ENCODE measurements around the gene OSBPL9.

DNA sequence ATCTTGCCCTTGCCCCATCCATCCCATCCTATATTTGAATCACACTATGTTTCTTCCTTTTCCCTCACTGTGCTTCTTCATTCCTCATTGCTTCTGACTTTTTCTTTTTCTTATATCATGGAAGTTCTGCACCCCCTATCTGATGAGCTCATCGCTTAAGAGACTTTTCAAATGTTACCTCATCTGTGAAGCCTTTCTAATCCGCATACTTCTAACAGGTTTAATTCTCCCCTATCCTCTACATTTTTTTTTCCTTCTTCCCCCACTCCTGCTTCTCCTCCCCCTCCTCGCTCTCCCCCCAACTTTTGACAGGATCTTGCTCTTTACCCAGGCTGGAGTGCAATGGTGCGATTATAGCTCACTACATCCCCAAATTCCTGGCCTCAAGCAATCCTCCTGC, 39.5 kb downstream of the OSBPL9 start:
- no peak for TF ChIP-seq LARP7 (IDR thresholded peaks at IDR 0.05)
- TF ChIP-seq, protein P1, sequence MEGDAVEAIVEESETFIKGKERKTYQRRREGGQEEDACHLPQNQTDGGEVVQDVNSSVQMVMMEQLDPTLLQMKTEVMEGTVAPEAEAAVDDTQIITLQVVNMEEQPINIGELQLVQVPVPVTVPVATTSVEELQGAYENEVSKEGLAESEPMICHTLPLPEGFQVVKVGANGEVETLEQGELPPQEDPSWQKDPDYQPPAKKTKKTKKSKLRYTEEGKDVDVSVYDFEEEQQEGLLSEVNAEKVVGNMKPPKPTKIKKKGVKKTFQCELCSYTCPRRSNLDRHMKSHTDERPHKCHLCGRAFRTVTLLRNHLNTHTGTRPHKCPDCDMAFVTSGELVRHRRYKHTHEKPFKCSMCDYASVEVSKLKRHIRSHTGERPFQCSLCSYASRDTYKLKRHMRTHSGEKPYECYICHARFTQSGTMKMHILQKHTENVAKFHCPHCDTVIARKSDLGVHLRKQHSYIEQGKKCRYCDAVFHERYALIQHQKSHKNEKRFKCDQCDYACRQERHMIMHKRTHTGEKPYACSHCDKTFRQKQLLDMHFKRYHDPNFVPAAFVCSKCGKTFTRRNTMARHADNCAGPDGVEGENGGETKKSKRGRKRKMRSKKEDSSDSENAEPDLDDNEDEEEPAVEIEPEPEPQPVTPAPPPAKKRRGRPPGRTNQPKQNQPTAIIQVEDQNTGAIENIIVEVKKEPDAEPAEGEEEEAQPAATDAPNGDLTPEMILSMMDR (IDR thresholded peaks at IDR 0.05 in 2 of 3, conservative IDR thresholded peaks at IDR 0.05 in 1 of 3; ENCODE audit: insufficient read depth in 2 of 3, low read depth in 1 of 3, low read length in 3 of 3), result no peak
- TF ChIP-seq ZNF76 (CRISPR knock-in tag; IDR thresholded peaks at IDR 0.05; ENCODE audit: borderline replicate concordance), result no peak
- TF ChIP-seq, protein P2, sequence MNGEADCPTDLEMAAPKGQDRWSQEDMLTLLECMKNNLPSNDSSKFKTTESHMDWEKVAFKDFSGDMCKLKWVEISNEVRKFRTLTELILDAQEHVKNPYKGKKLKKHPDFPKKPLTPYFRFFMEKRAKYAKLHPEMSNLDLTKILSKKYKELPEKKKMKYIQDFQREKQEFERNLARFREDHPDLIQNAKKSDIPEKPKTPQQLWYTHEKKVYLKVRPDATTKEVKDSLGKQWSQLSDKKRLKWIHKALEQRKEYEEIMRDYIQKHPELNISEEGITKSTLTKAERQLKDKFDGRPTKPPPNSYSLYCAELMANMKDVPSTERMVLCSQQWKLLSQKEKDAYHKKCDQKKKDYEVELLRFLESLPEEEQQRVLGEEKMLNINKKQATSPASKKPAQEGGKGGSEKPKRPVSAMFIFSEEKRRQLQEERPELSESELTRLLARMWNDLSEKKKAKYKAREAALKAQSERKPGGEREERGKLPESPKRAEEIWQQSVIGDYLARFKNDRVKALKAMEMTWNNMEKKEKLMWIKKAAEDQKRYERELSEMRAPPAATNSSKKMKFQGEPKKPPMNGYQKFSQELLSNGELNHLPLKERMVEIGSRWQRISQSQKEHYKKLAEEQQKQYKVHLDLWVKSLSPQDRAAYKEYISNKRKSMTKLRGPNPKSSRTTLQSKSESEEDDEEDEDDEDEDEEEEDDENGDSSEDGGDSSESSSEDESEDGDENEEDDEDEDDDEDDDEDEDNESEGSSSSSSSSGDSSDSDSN (IDR thresholded peaks at IDR 0.05; ENCODE audit: borderline replicate concordance in 1 of 2, low read depth in 2 of 2, low read length in 2 of 2), result no peak
- no peak for TF ChIP-seq ZNF561 (CRISPR knock-in tag; conservative IDR thresholded peaks at IDR 0.05)
- no peak for TF ChIP-seq NFYB (IDR thresholded peaks at IDR 0.05; ENCODE audit: extremely low read depth, insufficient read length)
- TF ChIP-seq ERF (CRISPR knock-in tag; IDR thresholded peaks at IDR 0.05), result no peak
